Measurements from ENCODE around the gene CPED1. TPM values are rescaled to one million over a fixed set of nuclear protein-coding genes. Genes with fewer than 3 reads are reported as not detected.

CPED1 gene
- total and polyA plus RNA-seq, 10 of the 15 experiments (the other 5 are each of a cell fraction or from before 2014, with no cell fraction given), result 0.01 to 0.77 (median 0.10) TPM; not detected in 1

DNA sequence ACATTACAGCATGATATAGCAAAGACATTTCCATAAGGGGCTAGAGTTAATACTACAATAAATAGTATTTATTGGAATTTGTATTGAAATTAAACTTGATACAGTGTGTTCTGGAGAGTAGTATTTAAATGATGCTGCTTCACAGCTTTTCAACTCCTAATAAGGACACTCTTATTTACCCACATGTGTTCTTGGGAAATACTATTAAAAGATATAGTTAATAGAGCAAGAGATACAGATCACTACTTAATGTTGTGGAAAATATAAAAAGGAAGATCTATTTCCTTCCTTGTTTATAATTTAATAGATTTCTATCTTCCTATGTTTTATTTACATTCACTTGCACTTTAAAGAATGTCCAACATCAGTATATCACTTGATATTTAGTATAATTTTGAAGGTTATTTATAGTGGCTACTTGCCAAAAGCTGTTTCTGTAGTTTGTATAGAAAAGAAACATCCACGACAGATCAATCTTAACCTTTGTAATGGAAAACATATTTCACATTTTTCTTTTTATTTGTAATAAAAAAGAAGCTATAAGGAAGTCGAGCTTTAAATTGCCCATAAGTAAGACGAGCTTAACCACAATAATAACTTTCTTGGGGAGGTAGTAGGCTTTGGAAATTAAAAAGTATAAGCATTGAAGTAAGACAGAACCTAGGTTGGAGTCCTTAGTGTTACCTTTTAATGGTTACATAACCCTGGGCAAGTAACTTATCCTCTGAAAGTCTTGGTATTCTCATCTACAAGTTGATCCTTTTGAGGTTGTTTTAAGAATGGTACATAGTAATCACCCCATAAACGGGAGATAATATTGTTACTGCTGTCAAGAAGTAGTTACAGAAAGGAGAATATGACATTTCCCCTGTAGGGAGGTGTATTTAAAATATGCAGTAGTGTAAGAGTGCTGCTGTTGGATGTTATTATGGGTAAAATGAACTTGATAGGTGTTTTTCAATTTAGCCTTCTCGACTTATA lies 32.8 kb downstream of the CPED1 start:
- in situ Hi-C loops (cut with MboI), result no loop called here
- no TSS peak for BruUV-seq (replicated peaks)

DNA sequence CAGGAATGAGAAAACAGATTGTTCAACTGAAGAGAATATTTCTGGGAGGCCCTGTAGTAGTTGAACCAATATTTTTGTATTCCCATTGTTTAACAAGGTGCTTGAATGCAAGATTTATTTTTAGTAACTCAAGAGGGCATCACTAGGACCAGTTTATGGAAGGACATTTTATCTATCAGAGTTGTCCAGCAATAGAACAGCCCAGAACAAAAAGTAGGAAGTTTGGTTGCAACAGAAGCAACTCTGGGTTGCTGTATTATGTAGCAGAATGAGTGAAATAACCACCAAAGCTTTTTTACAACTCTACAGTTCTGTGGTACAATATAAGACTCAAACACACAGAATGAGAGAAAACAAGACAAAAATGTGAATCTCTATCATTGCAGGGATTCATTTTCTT lies 34.7 kb downstream of the CPED1 start:
- Histone ChIP-seq H3K36me3 (ENCODE audit: control insufficient read depth in 2 of 2, insufficient read depth in 2 of 2, low read length in 1 of 2) (no peaks in the 10 kb centered on the region), H3K4me2 (ENCODE audit: control insufficient read depth, insufficient read depth) (no peak overlapping the region), H3K9me3 (replicated peaks; ENCODE audit: control insufficient read depth, insufficient read depth, low read length) (no peaks in the 10 kb centered on the region), H3K4me3 (no peak overlapping the region), H4K20me1 (ENCODE audit: control insufficient read depth, insufficient read depth) (no peaks in the 10 kb centered on the region), H3K79me2 (ENCODE audit: control insufficient read depth, insufficient read depth, low read length) (no peaks in the 10 kb centered on the region), H3K27me3 (replicated peaks in 1 of 2; ENCODE audit: control insufficient read depth in 2 of 2, insufficient read depth in 2 of 2, low read length in 1 of 2) (no peaks in the 10 kb centered on the region), H3K27ac (ENCODE audit: control insufficient read depth, insufficient read depth) (no peak overlapping the region), H2AFZ (ENCODE audit: control insufficient read depth, low read depth, low read length) (no peak overlapping the region), H3K4me1 (ENCODE audit: control insufficient read depth, insufficient read depth, low read length) (no peaks in the 10 kb centered on the region), H3K9ac (ENCODE audit: control insufficient read depth, insufficient read depth, low read length) (no peak overlapping the region)
- intact Hi-C loops (cut with micrococcal nuclease; ENCODE audit: unreplicated experiment), result no loop called here
- ChIA-PET CTCF (no interaction called here), RAD21 (ENCODE audit: unreplicated experiment) (no interaction called here), POLR2A (no interaction called here), SMC1A (ENCODE audit: uncharacterized antibody, unreplicated experiment) (no interaction called here)
- DNase-seq (ENCODE audit: low read depth, low spot score) (no peak), FAIRE-seq (no peak), ATAC-seq (no peak; the same call in 2 of the 3 replicates)
- BruUV-seq (replicated peaks), result no TSS peak
- no peak for TF ChIP-seq NFYA (IDR thresholded peaks at IDR 0.05; ENCODE audit: borderline replicate concordance, low read depth, low read length)
- TF ChIP-seq SMARCA5 (IDR thresholded peaks at IDR 0.05), result no peak
- no peak for TF ChIP-seq TAF1 (IDR thresholded peaks at IDR 0.05; ENCODE audit: borderline replicate concordance, low read depth, low read length)
- TF ChIP-seq, protein P1, sequence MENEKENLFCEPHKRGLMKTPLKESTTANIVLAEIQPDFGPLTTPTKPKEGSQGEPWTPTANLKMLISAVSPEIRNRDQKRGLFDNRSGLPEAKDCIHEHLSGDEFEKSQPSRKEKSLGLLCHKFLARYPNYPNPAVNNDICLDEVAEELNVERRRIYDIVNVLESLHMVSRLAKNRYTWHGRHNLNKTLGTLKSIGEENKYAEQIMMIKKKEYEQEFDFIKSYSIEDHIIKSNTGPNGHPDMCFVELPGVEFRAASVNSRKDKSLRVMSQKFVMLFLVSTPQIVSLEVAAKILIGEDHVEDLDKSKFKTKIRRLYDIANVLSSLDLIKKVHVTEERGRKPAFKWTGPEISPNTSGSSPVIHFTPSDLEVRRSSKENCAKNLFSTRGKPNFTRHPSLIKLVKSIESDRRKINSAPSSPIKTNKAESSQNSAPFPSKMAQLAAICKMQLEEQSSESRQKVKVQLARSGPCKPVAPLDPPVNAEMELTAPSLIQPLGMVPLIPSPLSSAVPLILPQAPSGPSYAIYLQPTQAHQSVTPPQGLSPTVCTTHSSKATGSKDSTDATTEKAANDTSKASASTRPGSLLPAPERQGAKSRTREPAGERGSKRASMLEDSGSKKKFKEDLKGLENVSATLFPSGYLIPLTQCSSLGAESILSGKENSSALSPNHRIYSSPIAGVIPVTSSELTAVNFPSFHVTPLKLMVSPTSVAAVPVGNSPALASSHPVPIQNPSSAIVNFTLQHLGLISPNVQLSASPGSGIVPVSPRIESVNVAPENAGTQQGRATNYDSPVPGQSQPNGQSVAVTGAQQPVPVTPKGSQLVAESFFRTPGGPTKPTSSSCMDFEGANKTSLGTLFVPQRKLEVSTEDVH (IDR thresholded peaks at IDR 0.05; ENCODE audit: low read depth, partially characterized antibody), result no peak
- no peak for TF ChIP-seq NRF1 (conservative IDR thresholded peaks at IDR 0.05; ENCODE audit: low read depth, low read length)
- no peak for TF ChIP-seq ZNF274 (IDR thresholded peaks at IDR 0.05; ENCODE audit: insufficient read depth, insufficient read length)
- no peak for TF ChIP-seq RB1 (IDR thresholded peaks at IDR 0.05; ENCODE audit: borderline replicate concordance)
- TF ChIP-seq HCFC1 (IDR thresholded peaks at IDR 0.05; ENCODE audit: low read length), result no peak
- no peak for TF ChIP-seq MTA2 (IDR thresholded peaks at IDR 0.05; ENCODE audit: low read depth)
- TF ChIP-seq NR2C1 (IDR thresholded peaks at IDR 0.05), result no peak
- TF ChIP-seq YBX1 (IDR thresholded peaks at IDR 0.05), result no peak
- TF ChIP-seq KDM1A (IDR thresholded peaks at IDR 0.05; ENCODE audit: borderline replicate concordance), result no peak
- in situ Hi-C loops (cut with MboI), result no loop called here

More for the DNA sequence above, 32.8 kb downstream of the CPED1 start:
- Histone ChIP-seq H3K4me2 (ENCODE audit: control insufficient read depth, insufficient read depth) (no peak overlapping the region), H3K9me3 (replicated peaks; ENCODE audit: control insufficient read depth, insufficient read depth, low read length) (no peaks in the 10 kb centered on the region), H3K27me3 (replicated peaks in 1 of 2; ENCODE audit: control insufficient read depth in 2 of 2, insufficient read depth in 2 of 2, low read length in 1 of 2) (no peaks in the 10 kb centered on the region), H3K4me1 (ENCODE audit: control insufficient read depth, insufficient read depth, low read length) (no peaks in the 10 kb centered on the region), H3K27ac (ENCODE audit: control insufficient read depth, insufficient read depth) (no peak overlapping the region), H3K9ac (ENCODE audit: control insufficient read depth, insufficient read depth, low read length) (no peak overlapping the region), H3K79me2 (ENCODE audit: control insufficient read depth, insufficient read depth, low read length) (no peaks in the 10 kb centered on the region), H3K36me3 (ENCODE audit: control insufficient read depth in 2 of 2, insufficient read depth in 2 of 2, low read length in 1 of 2) (no peaks in the 10 kb centered on the region), H4K20me1 (ENCODE audit: control insufficient read depth, insufficient read depth) (no peaks in the 10 kb centered on the region), H2AFZ (ENCODE audit: control insufficient read depth, low read depth, low read length) (no peak overlapping the region), H3K4me3 (no peak overlapping the region)
- ChIA-PET CTCF (interaction anchor here (1.4 kb wide), 1 partner anchor 33 kb away, joined by 3 read pairs; the partner anchor contains the start of gene CPED1), RAD21 (ENCODE audit: unreplicated experiment) (no interaction called here), SMC1A (ENCODE audit: uncharacterized antibody, unreplicated experiment) (interaction anchor here (0.8 kb wide), 1 partner anchor 11 kb away, joined by 3 read pairs; no protein-coding TSS in a partner anchor), POLR2A (no interaction called here)
- FAIRE-seq (no peak), ATAC-seq (no peak), DNase-seq (ENCODE audit: low read depth, low spot score) (no peak)
- no peak for TF ChIP-seq RUNX3 (IDR thresholded peaks at IDR 0.05; ENCODE audit: low read length)
- 38% methylated on average over 5 of the region's 5 CpGs for WGBS (ENCODE audit: insufficient coverage, insufficient replicate concordance, low lambda C conversion rate, missing lambda C conversion rate)
- intact Hi-C loops (cut with micrococcal nuclease; ENCODE audit: unreplicated experiment), result no loop called here
